Gastroesophageal sphincter (tissue), 3 donors: ENCODE measurements around the gene ITGA11.

Experiments used
- POLR2A ChIP-seq, 2 donors: fragments of 450-650 bp; IDR thresholded peaks; one replicate each; pipeline ENCODE4 v1.6.1; 2017; ENCODE audit warnings: antibody characterized with exemption in 2 of 2, mild to moderate bottlenecking in 2 of 2, moderate library complexity in 1 of 2
- POLR2AphosphoS5 ChIP-seq: sonication (generic); formaldehyde crosslinking; IDR thresholded peaks from one replicate; pipeline ENCODE4 v1.6.1; 2017; ENCODE audit warnings: antibody characterized with exemption
- TF ChIP-seq, protein P1 (sequence below), 4 experiments: fragments of 200-600 bp in 2 of 4; fragments of 450-650 bp in 2 of 4; sonication (generic) in 1 of 4; IDR thresholded peaks; one replicate each; pipeline ENCODE4 v1.5.1; 2017 to 2019; ENCODE audit warnings: antibody characterized with exemption in 4 of 4, mild to moderate bottlenecking in 2 of 4, moderate library complexity in 2 of 4

DNA sequence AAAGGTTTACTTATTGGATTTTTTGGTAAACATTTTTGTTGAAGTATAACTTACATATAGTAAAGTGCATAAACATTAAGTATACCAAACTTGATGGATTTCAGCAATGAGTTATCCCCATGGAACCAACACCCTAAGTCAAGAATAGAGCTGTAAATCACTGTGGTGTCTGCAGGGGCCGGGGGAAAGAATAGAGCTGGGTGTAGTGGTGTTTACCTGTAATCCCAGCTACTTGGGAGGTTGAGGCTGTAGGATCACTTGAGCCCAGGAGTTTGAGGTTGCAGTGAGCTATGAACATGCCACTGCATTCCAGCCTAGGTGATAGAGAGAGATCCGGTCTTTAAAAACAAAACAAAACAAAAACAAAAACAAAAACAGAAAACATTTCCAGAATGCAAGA, 167.7 kb downstream of the ITGA11 start:
- TF ChIP-seq POLR2A (IDR thresholded peaks at IDR 0.05): no peak
- TF ChIP-seq, protein P1, sequence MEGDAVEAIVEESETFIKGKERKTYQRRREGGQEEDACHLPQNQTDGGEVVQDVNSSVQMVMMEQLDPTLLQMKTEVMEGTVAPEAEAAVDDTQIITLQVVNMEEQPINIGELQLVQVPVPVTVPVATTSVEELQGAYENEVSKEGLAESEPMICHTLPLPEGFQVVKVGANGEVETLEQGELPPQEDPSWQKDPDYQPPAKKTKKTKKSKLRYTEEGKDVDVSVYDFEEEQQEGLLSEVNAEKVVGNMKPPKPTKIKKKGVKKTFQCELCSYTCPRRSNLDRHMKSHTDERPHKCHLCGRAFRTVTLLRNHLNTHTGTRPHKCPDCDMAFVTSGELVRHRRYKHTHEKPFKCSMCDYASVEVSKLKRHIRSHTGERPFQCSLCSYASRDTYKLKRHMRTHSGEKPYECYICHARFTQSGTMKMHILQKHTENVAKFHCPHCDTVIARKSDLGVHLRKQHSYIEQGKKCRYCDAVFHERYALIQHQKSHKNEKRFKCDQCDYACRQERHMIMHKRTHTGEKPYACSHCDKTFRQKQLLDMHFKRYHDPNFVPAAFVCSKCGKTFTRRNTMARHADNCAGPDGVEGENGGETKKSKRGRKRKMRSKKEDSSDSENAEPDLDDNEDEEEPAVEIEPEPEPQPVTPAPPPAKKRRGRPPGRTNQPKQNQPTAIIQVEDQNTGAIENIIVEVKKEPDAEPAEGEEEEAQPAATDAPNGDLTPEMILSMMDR (IDR thresholded peaks at IDR 0.05): no peak
- no peak for TF ChIP-seq POLR2AphosphoS5
